Skeletal muscle tissue (tissue), 4 donors: Measurements from ENCODE around the gene DNM2. TPM values are rescaled to one million over a fixed set of nuclear protein-coding genes. Genes with fewer than 3 reads are reported as not detected.
"Not testable (repeated sequence)": the region's sequence is repeated elsewhere in the genome, so short reads cannot be mapped to it uniquely, and the experiment has no call there.

Experiments
- H3K27ac ChIP-seq: one replicate; pipeline ENCODE4 v1.7.0; 2013; ENCODE audit warnings: mild to moderate bottlenecking, low read depth, low read length, inconsistent platforms
- H3K27me3 ChIP-seq, 3 donors: one replicate each; pipeline ENCODE4 v1.7.0; 2013; ENCODE audit warnings: low read length in 3 of 3; ENCODE audit not compliant: control insufficient read depth in 3 of 3, insufficient read depth in 3 of 3
- H3K36me3 ChIP-seq, 3 donors: one replicate each; pipeline ENCODE4 v1.7.0; 2013; ENCODE audit warnings: low read length in 3 of 3; ENCODE audit not compliant: control insufficient read depth in 3 of 3, insufficient read depth in 3 of 3
- H3K4me1 ChIP-seq, 3 donors: one replicate each; pipeline ENCODE4 v1.7.0; 2013; ENCODE audit warnings: low read length in 3 of 3, mild to moderate bottlenecking in 3 of 3; ENCODE audit not compliant: control insufficient read depth in 3 of 3, insufficient read depth in 3 of 3
- H3K4me3 ChIP-seq, 3 donors: one replicate each; pipeline ENCODE4 v1.7.0; 2013; ENCODE audit warnings: low read length in 3 of 3
- H3K9ac ChIP-seq, 3 donors: one replicate each; pipeline ENCODE4 v1.7.0; 2013; ENCODE audit warnings: low read length in 3 of 3, mild to moderate bottlenecking in 3 of 3, moderate library complexity in 2 of 3, low read depth in 1 of 3
- H3K9me3 ChIP-seq, 3 donors: one replicate each; pipeline ENCODE4 v1.7.0; 2013; ENCODE audit warnings: low read length in 3 of 3; ENCODE audit not compliant: control insufficient read depth in 3 of 3
- total RNA-seq: library from RNA; depleted of rRNA; stranded (reverse); fragments of >200 nt; gene quantifications from one replicate; pipeline ENCODE4 v1.2.3, GENCODE V29; 2014
- donor health status: Osteomylitis.

Gene DNM2
- total RNA-seq, 1 donor from 2014 or later: 54.8 TPM

- Histone ChIP-seq H3K36me3 (peaks cover 13 to 15% (median 14%) of the 10 kb centered on the region in 3 donors), H3K4me1 (peaks cover 11 to 29% (median 22%) of the 10 kb centered on the region in 3 donors)
- not testable (repeated sequence) for H3K27ac ChIP-seq, H3K27me3 ChIP-seq, H3K9me3 ChIP-seq, H3K9ac ChIP-seq, H3K4me3 ChIP-seq
Measured at GRCh38 chr19:10758050-10758449, 40.2 kb downstream of the DNM2 start.

- Histone ChIP-seq H3K27ac (peak overlapping the region; percentile 8), H3K9ac (no peak overlapping the region), H3K36me3 (peaks cover 13 to 15% (median 14%) of the 10 kb centered on the region in 3 donors), H3K4me3 (no peak overlapping the region), H3K4me1 (peaks cover 11 to 32% (median 25%) of the 10 kb centered on the region in 3 donors), H3K27me3 (no peaks in the 10 kb centered on the region), H3K9me3 (no peaks in the 10 kb centered on the region)
Measured at GRCh38 chr19:10758978-10759377, 41.1 kb downstream of the DNM2 start.

GRCh38 chr19:10760273-10760944 lies 42.5 kb downstream of the DNM2 start:
- H3K4me3 ChIP-seq: no peak overlapping the region
- peaks cover 13 to 17% (median 14%) of the 10 kb centered on the region in 3 donors for H3K36me3 ChIP-seq
- H3K9ac ChIP-seq: no peak overlapping the region
- no peak overlapping the region for H3K27ac ChIP-seq
- no peaks in the 10 kb centered on the region for H3K9me3 ChIP-seq
- no peaks in the 10 kb centered on the region for H3K27me3 ChIP-seq
- peaks cover 13 to 35% (median 27%) of the 10 kb centered on the region in 3 donors for H3K4me1 ChIP-seq

- Histone ChIP-seq H3K4me3 (no peak overlapping the region), H3K27me3 (no peaks in the 10 kb centered on the region), H3K9ac (no peak overlapping the region), H3K36me3 (peaks cover 13 to 17% (median 14%) of the 10 kb centered on the region in 3 donors), H3K27ac (no peak overlapping the region), H3K4me1 (peaks cover 25 to 48% (median 40%) of the 10 kb centered on the region in 3 donors), H3K9me3 (no peaks in the 10 kb centered on the region)
Measured at GRCh38 chr19:10761443-10762250, 43.8 kb downstream of the DNM2 start.

- Histone ChIP-seq H3K36me3 (peaks cover 13 to 17% (median 14%) of the 10 kb centered on the region in 3 donors), H3K9ac (no peak overlapping the region), H3K27me3 (no peaks in the 10 kb centered on the region), H3K9me3 (no peaks in the 10 kb centered on the region), H3K4me3 (peak overlapping the region in 1 of 3 donors; percentile 29), H3K4me1 (peaks cover 34 to 50% (median 50%) of the 10 kb centered on the region in 3 donors), H3K27ac (no peak overlapping the region)
Measured at GRCh38 chr19:10762656-10763055, 44.8 kb downstream of the DNM2 start.

- H3K9me3 ChIP-seq: no peaks in the 10 kb centered on the region
- no peak overlapping the region for H3K9ac ChIP-seq
- H3K36me3 ChIP-seq: peaks cover 13 to 17% (median 14%) of the 10 kb centered on the region in 3 donors
- H3K4me1 ChIP-seq: peaks cover 36 to 57% (median 55%) of the 10 kb centered on the region in 3 donors
- no peak overlapping the region for H3K4me3 ChIP-seq
- no peaks in the 10 kb centered on the region for H3K27me3 ChIP-seq
- no peak overlapping the region for H3K27ac ChIP-seq
Measured at GRCh38 chr19:10763411-10763810, 45.5 kb downstream of the DNM2 start.

GRCh38 chr19:10763828-10764339 lies 46.0 kb downstream of the DNM2 start:
- no peak overlapping the region for H3K9ac ChIP-seq
- H3K4me1 ChIP-seq: peaks cover 41 to 62% (median 60%) of the 10 kb centered on the region in 3 donors
- no peaks in the 10 kb centered on the region for H3K27me3 ChIP-seq

GRCh38 chr19:10764340-10764894 lies 46.5 kb downstream of the DNM2 start:
- Histone ChIP-seq H3K36me3 (peaks cover 13 to 17% (median 16%) of the 10 kb centered on the region in 3 donors), H3K27ac (no peak overlapping the region), H3K9ac (peak overlapping the region in 1 of 3 donors; percentile 16), H3K9me3 (no peaks in the 10 kb centered on the region), H3K27me3 (no peaks in the 10 kb centered on the region), H3K4me1 (peaks cover 42 to 64% (median 62%) of the 10 kb centered on the region in 3 donors), H3K4me3 (no peak overlapping the region)

More at GRCh38 chr19:10763828-10764339, 46.0 kb downstream of the DNM2 start:
- H3K4me3 ChIP-seq: no peak overlapping the region
- peaks cover 13 to 17% (median 14%) of the 10 kb centered on the region in 3 donors for H3K36me3 ChIP-seq
- H3K9me3 ChIP-seq: no peaks in the 10 kb centered on the region
- no peak overlapping the region for H3K27ac ChIP-seq

GRCh38 chr19:10766049-10766623 lies 48.3 kb downstream of the DNM2 start:
- no peaks in the 10 kb centered on the region for H3K9me3 ChIP-seq
- H3K4me1 ChIP-seq: peaks cover 52 to 67% (median 63%) of the 10 kb centered on the region in 3 donors
- H3K9ac ChIP-seq: peak overlapping the region; percentile 38 to 73 (median 57)
- H3K4me3 ChIP-seq: no peak overlapping the region
- peak overlapping the region; percentile 62 for H3K27ac ChIP-seq
- H3K27me3 ChIP-seq: no peaks in the 10 kb centered on the region
- H3K36me3 ChIP-seq: peaks cover 9 to 12% (median 12%) of the 10 kb centered on the region in 3 donors
